Heart left ventricle (tissue), 13 donors: ENCODE data around the gene HOXB1.

ENCODE experiments used
- POLR2A ChIP-seq, 2 donors: fragments of 450-650 bp; IDR thresholded peaks; one replicate each; pipeline ENCODE4 v1.6.1; 2017; ENCODE audit warnings: antibody characterized with exemption in 2 of 2, mild to moderate bottlenecking in 2 of 2, moderate library complexity in 2 of 2
- TF ChIP-seq, protein P1 (sequence below), 12 donors: fragments of 200-600 bp; sonication (generic) in 4 of 12; IDR thresholded peaks; one replicate each; pipeline versions ENCODE4 v1.5.0 to v1.8.0; 2018 to 2022; ENCODE audit warnings: antibody characterized with exemption in 12 of 12, mild to moderate bottlenecking in 5 of 12
- donor health status: ischemic (EF 13 %, LVEDD 7.1; RV severe dilation, severe dysfunction).
- donor health status: DM: no; HTN: yes; CAD: no.
- donor health status: DM: no; HTN: no; CAD: no.
- donor health status: ischemic (EF 25% LVEDD 6.9; RV normal size, moderate dysfunction).
- donor health status: ischemic (EF 25% LVEDD 5.7; RV mildly dilated, moderate dysfunction).
- donor health status: ischemic (EF 35%, LVEDD 5.7; RV mildly dilated, moderate dysfunction).
- donor health status: nonischemic (EF 11% LVEDD 7.7; RV severe dilation, severe dysfunction).
- donor health status: DM: yes; HTN: yes; CAD: no.
- donor health status: PGD.
- donor health status: ischemic (EF 29% LVEDD 5.4; RV normal size, mild dysfunction).
- donor health status: nonischemic (EF 23%, LVEDD 6.1; RV moderate dilation, normal function).

DNA sequence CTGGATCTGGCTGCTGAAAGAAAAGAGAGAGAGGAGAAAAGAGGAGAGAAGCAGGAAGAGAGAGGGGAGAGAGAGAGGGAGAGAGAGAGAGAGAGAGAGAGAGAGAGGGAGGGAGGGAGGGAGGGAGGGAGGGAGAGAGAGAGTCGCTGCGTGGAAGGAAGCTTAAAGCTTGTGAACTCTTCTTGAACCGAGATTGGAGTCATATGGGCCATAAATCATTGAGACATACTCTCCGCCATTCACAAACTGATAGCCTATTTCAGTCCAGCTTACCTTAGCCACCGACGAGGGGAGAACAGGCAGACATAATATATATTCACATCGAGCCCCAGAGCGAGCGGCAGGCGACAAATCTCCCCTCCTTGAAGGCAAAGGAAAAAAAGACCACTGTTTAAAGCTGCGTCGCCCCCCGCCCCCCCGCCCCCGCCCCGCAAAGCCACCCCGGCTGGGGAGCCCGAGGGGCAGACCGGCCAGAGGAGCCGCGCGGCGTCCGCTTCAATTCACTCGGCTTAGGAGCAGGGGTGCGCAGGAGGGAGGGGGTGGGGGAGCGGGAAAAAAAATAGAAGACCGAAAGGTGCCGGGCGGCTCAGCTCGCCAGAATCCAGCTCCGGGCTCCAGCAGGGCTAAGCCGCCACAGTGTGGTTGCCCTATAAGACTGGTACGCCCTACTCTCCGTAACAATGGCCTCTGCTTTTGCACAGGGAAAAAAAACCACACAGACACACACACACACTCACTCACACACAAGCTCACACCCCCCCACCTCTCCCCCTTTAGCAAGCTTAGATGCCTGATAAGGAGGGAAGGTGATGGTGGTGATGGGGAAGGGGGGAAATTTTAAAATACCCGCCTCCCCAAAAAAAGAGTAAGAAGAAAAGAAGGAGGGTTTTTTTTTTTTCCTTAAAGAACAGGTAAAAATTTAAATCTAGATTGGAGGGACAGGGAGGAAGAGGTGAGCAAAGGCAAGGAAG lies 24.7 kb upstream of the HOXB1 start:
- TF ChIP-seq, protein P1, sequence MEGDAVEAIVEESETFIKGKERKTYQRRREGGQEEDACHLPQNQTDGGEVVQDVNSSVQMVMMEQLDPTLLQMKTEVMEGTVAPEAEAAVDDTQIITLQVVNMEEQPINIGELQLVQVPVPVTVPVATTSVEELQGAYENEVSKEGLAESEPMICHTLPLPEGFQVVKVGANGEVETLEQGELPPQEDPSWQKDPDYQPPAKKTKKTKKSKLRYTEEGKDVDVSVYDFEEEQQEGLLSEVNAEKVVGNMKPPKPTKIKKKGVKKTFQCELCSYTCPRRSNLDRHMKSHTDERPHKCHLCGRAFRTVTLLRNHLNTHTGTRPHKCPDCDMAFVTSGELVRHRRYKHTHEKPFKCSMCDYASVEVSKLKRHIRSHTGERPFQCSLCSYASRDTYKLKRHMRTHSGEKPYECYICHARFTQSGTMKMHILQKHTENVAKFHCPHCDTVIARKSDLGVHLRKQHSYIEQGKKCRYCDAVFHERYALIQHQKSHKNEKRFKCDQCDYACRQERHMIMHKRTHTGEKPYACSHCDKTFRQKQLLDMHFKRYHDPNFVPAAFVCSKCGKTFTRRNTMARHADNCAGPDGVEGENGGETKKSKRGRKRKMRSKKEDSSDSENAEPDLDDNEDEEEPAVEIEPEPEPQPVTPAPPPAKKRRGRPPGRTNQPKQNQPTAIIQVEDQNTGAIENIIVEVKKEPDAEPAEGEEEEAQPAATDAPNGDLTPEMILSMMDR (IDR thresholded peaks at IDR 0.05), result no peak
- no peak for TF ChIP-seq POLR2A (IDR thresholded peaks at IDR 0.05)
